HEK293 (cell line): ENCODE results near the gene AFF4.

Source experiments
- CTCF ChIA-PET: fragments of 350-600 bp; formaldehyde crosslinking; extraction: SDS; loops from one replicate; lab custom pipeline; 2021; ENCODE audit warnings: antibody characterized with exemption; lab: Yijun Ruan, JAX
- POLR2A ChIA-PET: fragments of 300-600 bp; formaldehyde crosslinking; extraction: SDS; loops from one replicate; lab custom pipeline; 2020; ENCODE audit warnings: antibody characterized with exemption, inconsistent platforms; lab: Yijun Ruan, JAX
- H3K27ac ChIP-seq: fragments of 200-500 bp; sonication (Bioruptor generic); 2 replicates; pipeline ENCODE4 v1.5.1; 2014; ENCODE audit warnings: low read depth, low read length, control low read depth, inconsistent platforms; ENCODE audit errors: extremely low read depth
- H3K36me3 ChIP-seq, 2 experiments: fragments of 200-500 bp in 1 of 2; sonication (Bioruptor generic) in 1 of 2; 1 replicate in 1 of 2; 2 replicates in 1 of 2; pipeline ENCODE4 v1.5.1; 2014 to 2017; ENCODE audit warnings: inconsistent platforms in 2 of 2, low read length in 2 of 2; ENCODE audit not compliant: control insufficient read depth in 2 of 2, insufficient read depth in 1 of 2
- H3K4me1 ChIP-seq: fragments of 200-500 bp; sonication (Bioruptor generic); 2 replicates; pipeline ENCODE4 v1.5.1; 2014; ENCODE audit warnings: mild to moderate bottlenecking, low read length, inconsistent platforms; ENCODE audit not compliant: control insufficient read depth, insufficient read depth
- H3K4me3 ChIP-seq: 2 replicates; pipeline ENCODE4 v1.5.1; 2011; ENCODE audit warnings: low read depth, mild to moderate bottlenecking, control low read depth, low read length, moderate library complexity
- H3K9me3 ChIP-seq: fragments of 200-500 bp; sonication (Bioruptor generic); 2 replicates; pipeline ENCODE4 v1.5.1; 2014; ENCODE audit warnings: low read depth, low read length, inconsistent platforms; ENCODE audit not compliant: control insufficient read depth, insufficient read depth
- BCL6B ChIP-seq: fragments of 450-650 bp; formaldehyde crosslinking; IDR thresholded peaks from 2 replicates; pipeline ENCODE4 v1.5.1; 2017; ENCODE audit warnings: missing biosample characterization, missing genetic modification characterization
- GLIS1 ChIP-seq: fragments of 450-650 bp; formaldehyde crosslinking; IDR thresholded peaks from 2 replicates; pipeline ENCODE4 v1.5.1; 2016; ENCODE audit warnings: missing biosample characterization, missing genetic modification characterization
- PRDM1 ChIP-seq: fragments of 450-650 bp; formaldehyde crosslinking; IDR thresholded peaks from 2 replicates; pipeline ENCODE4; 2016; ENCODE audit warnings: missing biosample characterization, missing genetic modification characterization
- ZEB2 ChIP-seq: fragments of 450-650 bp; formaldehyde crosslinking; IDR thresholded peaks from 2 replicates; pipeline ENCODE4 v1.5.1; 2016; ENCODE audit warnings: missing biosample characterization, missing genetic modification characterization
- ZFHX2 ChIP-seq: fragments of 450-650 bp; formaldehyde crosslinking; conservative IDR thresholded peaks from 2 replicates; pipeline ENCODE4 v1.5.1; 2016; ENCODE audit warnings: missing biosample characterization, missing genetic modification characterization
- ZFP69B ChIP-seq: fragments of 450-650 bp; formaldehyde crosslinking; IDR thresholded peaks from 2 replicates; pipeline ENCODE4 v1.5.1; 2016; ENCODE audit warnings: missing biosample characterization, missing genetic modification characterization
- ZNF155 ChIP-seq: fragments of 450-650 bp; formaldehyde crosslinking; IDR thresholded peaks from 2 replicates; pipeline ENCODE4 v1.5.1; 2016; ENCODE audit warnings: missing biosample characterization, missing genetic modification characterization
- ZNF266 ChIP-seq: fragments of 450-650 bp; formaldehyde crosslinking; IDR thresholded peaks from 2 replicates; pipeline ENCODE4 v1.5.1; 2016; ENCODE audit warnings: missing biosample characterization, missing genetic modification characterization, low read depth
- ZNF37A ChIP-seq: fragments of 450-650 bp; IDR thresholded peaks from 2 replicates; pipeline ENCODE4 v1.5.1; 2018; ENCODE audit warnings: missing biosample characterization, missing genetic modification characterization
- ZNF394 ChIP-seq: fragments of 450-650 bp; formaldehyde crosslinking; IDR thresholded peaks from 2 replicates; pipeline ENCODE4 v1.5.1; 2016; ENCODE audit warnings: missing biosample characterization, missing genetic modification characterization, mild to moderate bottlenecking, moderate library complexity, borderline replicate concordance
- ZNF433 ChIP-seq: fragments of 450-650 bp; formaldehyde crosslinking; IDR thresholded peaks from 2 replicates; pipeline ENCODE4 v1.5.1; 2016; ENCODE audit warnings: missing biosample characterization, missing genetic modification characterization, low read depth
- ZNF555 ChIP-seq: fragments of 450-650 bp; formaldehyde crosslinking; conservative IDR thresholded peaks from 2 replicates; pipeline ENCODE4 v1.5.1; 2017; ENCODE audit warnings: missing biosample characterization, mild to moderate bottlenecking, missing genetic modification characterization, inconsistent platforms
- ZNF623 ChIP-seq: fragments of 450-650 bp; formaldehyde crosslinking; IDR thresholded peaks from 2 replicates; pipeline ENCODE4 v1.5.1; 2016; ENCODE audit warnings: missing biosample characterization, missing genetic modification characterization
- ZNF791 ChIP-seq: fragments of 450-650 bp; formaldehyde crosslinking; IDR thresholded peaks from 2 replicates; pipeline ENCODE4 v1.5.1; 2016; ENCODE audit warnings: missing biosample characterization, missing genetic modification characterization
- ZNF830 ChIP-seq: fragments of 450-650 bp; IDR thresholded peaks from 2 replicates; pipeline ENCODE4 v1.5.0; 2018; ENCODE audit warnings: missing biosample characterization, missing genetic modification characterization, low read depth, mild to moderate bottlenecking, moderate library complexity
- TF ChIP-seq, protein P1 (sequence below): fragments of 450-650 bp; formaldehyde crosslinking; IDR thresholded peaks from 2 replicates; pipeline ENCODE4 v1.5.1; 2016; ENCODE audit warnings: missing biosample characterization, missing genetic modification characterization
- TF ChIP-seq, protein P2 (sequence below): fragments of 450-650 bp; formaldehyde crosslinking; IDR thresholded peaks from 2 replicates; pipeline ENCODE4 v1.5.1; 2016; ENCODE audit warnings: missing biosample characterization, missing genetic modification characterization

Gene AFF4

GRCh38 chr5:132952829-132953228 lies 10.6 kb downstream of the AFF4 start:
- Histone ChIP-seq H3K4me3 (no peak overlapping the region), H3K36me3 (peaks cover 8 to 25% of the 10 kb centered on the region in 2 experiments; a peak in 2 of 3 replicates), H3K4me1 (peaks cover 5% of the 10 kb centered on the region; the same call in 1 of the 2 replicates), H3K27ac (no peak overlapping the region), H3K9me3 (no peaks in the 10 kb centered on the region)
- CTCF ChIA-PET = interaction anchor here (0.7 kb wide), 1 partner anchor 48 kb away, joined by 4 read pairs; no protein-coding TSS in a partner anchor
- POLR2A ChIA-PET = no interaction called here
- TF ChIP-seq, protein P1, sequence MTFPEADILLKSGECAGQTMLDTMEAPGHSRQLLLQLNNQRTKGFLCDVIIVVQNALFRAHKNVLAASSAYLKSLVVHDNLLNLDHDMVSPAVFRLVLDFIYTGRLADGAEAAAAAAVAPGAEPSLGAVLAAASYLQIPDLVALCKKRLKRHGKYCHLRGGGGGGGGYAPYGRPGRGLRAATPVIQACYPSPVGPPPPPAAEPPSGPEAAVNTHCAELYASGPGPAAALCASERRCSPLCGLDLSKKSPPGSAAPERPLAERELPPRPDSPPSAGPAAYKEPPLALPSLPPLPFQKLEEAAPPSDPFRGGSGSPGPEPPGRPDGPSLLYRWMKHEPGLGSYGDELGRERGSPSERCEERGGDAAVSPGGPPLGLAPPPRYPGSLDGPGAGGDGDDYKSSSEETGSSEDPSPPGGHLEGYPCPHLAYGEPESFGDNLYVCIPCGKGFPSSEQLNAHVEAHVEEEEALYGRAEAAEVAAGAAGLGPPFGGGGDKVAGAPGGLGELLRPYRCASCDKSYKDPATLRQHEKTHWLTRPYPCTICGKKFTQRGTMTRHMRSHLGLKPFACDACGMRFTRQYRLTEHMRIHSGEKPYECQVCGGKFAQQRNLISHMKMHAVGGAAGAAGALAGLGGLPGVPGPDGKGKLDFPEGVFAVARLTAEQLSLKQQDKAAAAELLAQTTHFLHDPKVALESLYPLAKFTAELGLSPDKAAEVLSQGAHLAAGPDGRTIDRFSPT (tag by site-specific recombination) = no peak
- no peak for TF ChIP-seq BCL6B (tag by site-specific recombination)
- no peak for TF ChIP-seq ZNF155
- no peak for TF ChIP-seq ZFHX2 (tag by site-specific recombination)
- TF ChIP-seq ZNF623 = no peak
- no peak for TF ChIP-seq ZNF433 (tag by site-specific recombination)
- TF ChIP-seq ZNF555 (tag by site-specific recombination) = no peak
- no peak for TF ChIP-seq ZFP69B (tag by site-specific recombination)
- TF ChIP-seq, protein P2, sequence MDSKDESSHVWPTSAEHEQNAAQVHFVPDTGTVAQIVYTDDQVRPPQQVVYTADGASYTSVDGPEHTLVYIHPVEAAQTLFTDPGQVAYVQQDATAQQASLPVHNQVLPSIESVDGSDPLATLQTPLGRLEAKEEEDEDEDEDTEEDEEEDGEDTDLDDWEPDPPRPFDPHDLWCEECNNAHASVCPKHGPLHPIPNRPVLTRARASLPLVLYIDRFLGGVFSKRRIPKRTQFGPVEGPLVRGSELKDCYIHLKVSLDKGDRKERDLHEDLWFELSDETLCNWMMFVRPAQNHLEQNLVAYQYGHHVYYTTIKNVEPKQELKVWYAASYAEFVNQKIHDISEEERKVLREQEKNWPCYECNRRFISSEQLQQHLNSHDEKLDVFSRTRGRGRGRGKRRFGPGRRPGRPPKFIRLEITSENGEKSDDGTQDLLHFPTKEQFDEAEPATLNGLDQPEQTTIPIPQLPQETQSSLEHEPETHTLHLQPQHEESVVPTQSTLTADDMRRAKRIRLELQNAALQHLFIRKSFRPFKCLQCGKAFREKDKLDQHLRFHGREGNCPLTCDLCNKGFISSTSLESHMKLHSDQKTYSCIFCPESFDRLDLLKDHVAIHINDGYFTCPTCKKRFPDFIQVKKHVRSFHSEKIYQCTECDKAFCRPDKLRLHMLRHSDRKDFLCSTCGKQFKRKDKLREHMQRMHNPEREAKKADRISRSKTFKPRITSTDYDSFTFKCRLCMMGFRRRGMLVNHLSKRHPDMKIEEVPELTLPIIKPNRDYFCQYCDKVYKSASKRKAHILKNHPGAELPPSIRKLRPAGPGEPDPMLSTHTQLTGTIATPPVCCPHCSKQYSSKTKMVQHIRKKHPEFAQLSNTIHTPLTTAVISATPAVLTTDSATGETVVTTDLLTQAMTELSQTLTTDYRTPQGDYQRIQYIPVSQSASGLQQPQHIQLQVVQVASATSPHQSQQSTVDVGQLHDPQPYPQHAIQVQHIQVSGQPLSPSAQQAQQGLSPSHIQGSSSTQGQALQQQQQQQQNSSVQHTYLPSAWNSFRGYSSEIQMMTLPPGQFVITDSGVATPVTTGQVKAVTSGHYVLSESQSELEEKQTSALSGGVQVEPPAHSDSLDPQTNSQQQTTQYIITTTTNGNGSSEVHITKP = no peak
- TF ChIP-seq ZNF266 (tag by site-specific recombination) = no peak
- TF ChIP-seq ZNF37A (tag by site-specific recombination) = no peak

- POLR2A ChIA-PET = no interaction called here
- Histone ChIP-seq H3K9me3 (no peaks in the 10 kb centered on the region), H3K36me3 (peaks cover 8 to 25% of the 10 kb centered on the region in 2 experiments; a peak in 2 of 3 replicates), H3K27ac (no peak overlapping the region), H3K4me1 (peaks cover 5% of the 10 kb centered on the region; the same call in 1 of the 2 replicates), H3K4me3 (no peak overlapping the region)
- CTCF ChIA-PET = no interaction called here
- TF ChIP-seq ZEB2 (tag by site-specific recombination) (no peak), ZNF155 (no peak), ZNF830 (tag by site-specific recombination) (no peak), ZNF791 (tag by site-specific recombination) (no peak), PRDM1 (tag by site-specific recombination) (0 out of 2 replicates have a peak, but pooled peaks have one; percentile 23), ZNF394 (no peak), GLIS1 (no peak)
These were observed 11.5 kb downstream of the AFF4 start for GRCh38 chr5:132951897-132952296.
